Measurements from ENCODE around the gene MAPRE2. TPM values are rescaled to one million over a fixed set of nuclear protein-coding genes. Genes with fewer than 3 reads are reported as not detected.

MAPRE2 gene
- total and polyA plus RNA-seq, 4 donors = 12.5 to 57.8 (median 19.8) TPM

DNA sequence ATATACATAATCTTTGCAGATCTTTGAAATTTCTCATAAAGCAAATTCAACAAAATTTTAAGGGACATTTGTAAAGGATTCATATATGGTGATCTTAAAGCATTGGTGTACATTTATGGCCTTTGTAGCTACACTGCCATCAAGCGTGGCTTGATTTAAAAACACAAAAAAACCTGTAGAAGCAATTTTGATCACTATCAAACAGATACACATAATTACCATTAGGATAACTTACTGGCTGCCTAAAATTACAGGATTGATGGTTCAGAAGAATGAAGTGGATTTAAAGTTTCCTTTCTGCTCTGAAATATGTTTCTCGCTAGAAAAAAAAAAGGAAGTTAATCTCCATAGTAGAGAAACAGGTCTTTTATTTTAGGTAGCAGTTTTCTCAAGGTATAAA, 31.4 kb downstream of the MAPRE2 start:
- Histone ChIP-seq H3K4me1 (ENCODE audit: control insufficient read depth in 5 of 5, insufficient read depth in 5 of 5, low read length in 5 of 5) (peaks cover 0 to 33% (median 4%) of the 10 kb centered on the region in 5 donors), H3K9ac (ENCODE audit: insufficient read depth in 1 of 2, low read length in 2 of 2) (no peak overlapping the region), H3K9me3 (ENCODE audit: control insufficient read depth in 4 of 4, insufficient read depth in 3 of 4, low read length in 3 of 4) (no peaks in the 10 kb centered on the region), H3K27me3 (ENCODE audit: control insufficient read depth in 3 of 3, insufficient read depth in 3 of 3, low read length in 2 of 3) (no peaks in the 10 kb centered on the region), H3K4me3 (no peak overlapping the region), H3K27ac (ENCODE audit: low read depth in 1 of 2, low read length in 1 of 2) (peak overlapping the region in 1 of 2 donors; percentile 45), H3K36me3 (ENCODE audit: control insufficient read depth in 4 of 4, insufficient read depth in 4 of 4, low read length in 4 of 4) (peaks cover 3 to 7% (median 4%) of the 10 kb centered on the region in 4 donors)
- DNase-seq = no peak
- no peak for ATAC-seq (ENCODE audit: insufficient read depth, low FRiP score)
- WGBS, 2 donors = 43 to 80% methylated on average over 2 of the region's 2 CpGs
- TF ChIP-seq, protein P1, sequence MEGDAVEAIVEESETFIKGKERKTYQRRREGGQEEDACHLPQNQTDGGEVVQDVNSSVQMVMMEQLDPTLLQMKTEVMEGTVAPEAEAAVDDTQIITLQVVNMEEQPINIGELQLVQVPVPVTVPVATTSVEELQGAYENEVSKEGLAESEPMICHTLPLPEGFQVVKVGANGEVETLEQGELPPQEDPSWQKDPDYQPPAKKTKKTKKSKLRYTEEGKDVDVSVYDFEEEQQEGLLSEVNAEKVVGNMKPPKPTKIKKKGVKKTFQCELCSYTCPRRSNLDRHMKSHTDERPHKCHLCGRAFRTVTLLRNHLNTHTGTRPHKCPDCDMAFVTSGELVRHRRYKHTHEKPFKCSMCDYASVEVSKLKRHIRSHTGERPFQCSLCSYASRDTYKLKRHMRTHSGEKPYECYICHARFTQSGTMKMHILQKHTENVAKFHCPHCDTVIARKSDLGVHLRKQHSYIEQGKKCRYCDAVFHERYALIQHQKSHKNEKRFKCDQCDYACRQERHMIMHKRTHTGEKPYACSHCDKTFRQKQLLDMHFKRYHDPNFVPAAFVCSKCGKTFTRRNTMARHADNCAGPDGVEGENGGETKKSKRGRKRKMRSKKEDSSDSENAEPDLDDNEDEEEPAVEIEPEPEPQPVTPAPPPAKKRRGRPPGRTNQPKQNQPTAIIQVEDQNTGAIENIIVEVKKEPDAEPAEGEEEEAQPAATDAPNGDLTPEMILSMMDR (IDR thresholded peaks at IDR 0.05; ENCODE audit: control extremely low read depth, extremely low read depth) = no peak

DNA sequence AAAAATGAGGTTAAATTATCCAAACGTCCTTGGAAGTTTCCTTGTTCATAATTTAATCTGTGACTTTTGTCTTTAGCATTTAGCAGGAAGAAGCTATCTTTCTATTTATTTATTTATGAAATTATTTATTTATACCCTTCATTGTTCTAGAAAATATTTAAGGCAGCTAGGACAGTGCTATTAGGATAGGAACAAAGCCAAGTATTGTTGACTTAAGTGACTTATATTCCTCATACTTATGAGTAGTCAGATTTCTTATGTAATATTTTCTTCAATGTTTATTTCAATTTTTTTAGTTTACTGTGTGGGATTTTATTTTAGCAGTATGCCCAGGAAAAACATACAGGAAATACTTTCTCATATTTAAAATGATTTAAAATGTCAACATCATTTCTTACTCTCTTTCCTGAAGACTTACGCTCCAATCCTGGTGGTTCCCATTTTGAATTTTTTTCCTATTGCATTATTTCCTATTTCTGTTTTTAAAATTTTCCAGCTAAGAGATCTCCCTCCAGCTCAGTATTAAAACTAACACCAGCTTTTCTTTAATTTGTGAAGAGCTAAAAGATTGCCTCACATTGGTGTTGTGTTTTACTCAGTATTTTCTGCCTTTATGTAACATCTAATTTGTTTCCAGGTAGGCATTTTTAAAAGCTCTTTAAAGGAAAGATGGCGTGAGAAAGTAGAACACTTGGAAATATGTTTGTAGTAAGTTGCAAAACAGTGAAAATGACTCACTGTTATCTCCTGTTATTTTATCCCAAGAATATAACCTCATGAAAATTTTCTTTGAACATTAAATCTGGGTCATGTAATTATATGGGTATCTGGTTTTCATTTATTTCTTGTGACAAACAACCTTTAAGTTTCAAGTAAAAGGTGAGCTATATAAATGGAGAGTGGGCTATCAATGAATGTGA, 32.2 kb downstream of the MAPRE2 start:
- Histone ChIP-seq H3K9me3 (ENCODE audit: control insufficient read depth in 4 of 4, insufficient read depth in 3 of 4, low read length in 3 of 4) (no peaks in the 10 kb centered on the region), H3K9ac (ENCODE audit: insufficient read depth in 1 of 2, low read length in 2 of 2) (no peak overlapping the region), H3K4me1 (ENCODE audit: control insufficient read depth in 5 of 5, insufficient read depth in 5 of 5, low read length in 5 of 5) (peaks cover 0 to 32% (median 4%) of the 10 kb centered on the region in 5 donors), H3K27me3 (ENCODE audit: control insufficient read depth in 3 of 3, insufficient read depth in 3 of 3, low read length in 2 of 3) (no peaks in the 10 kb centered on the region), H3K4me3 (no peak overlapping the region), H3K27ac (ENCODE audit: low read depth in 1 of 2, low read length in 1 of 2) (peak overlapping the region in 1 of 2 donors; percentile 45), H3K36me3 (ENCODE audit: control insufficient read depth in 4 of 4, insufficient read depth in 4 of 4, low read length in 4 of 4) (peaks cover 3 to 7% (median 4%) of the 10 kb centered on the region in 4 donors)
- DNase-seq (no peak), ATAC-seq (ENCODE audit: insufficient read depth, low FRiP score) (no peak)
- WGBS, 2 donors = 35 to 44% methylated on average over 3 of the region's 3 CpGs
- TF ChIP-seq, protein P1 (IDR thresholded peaks at IDR 0.05; ENCODE audit: control extremely low read depth, extremely low read depth) = no peak

DNA sequence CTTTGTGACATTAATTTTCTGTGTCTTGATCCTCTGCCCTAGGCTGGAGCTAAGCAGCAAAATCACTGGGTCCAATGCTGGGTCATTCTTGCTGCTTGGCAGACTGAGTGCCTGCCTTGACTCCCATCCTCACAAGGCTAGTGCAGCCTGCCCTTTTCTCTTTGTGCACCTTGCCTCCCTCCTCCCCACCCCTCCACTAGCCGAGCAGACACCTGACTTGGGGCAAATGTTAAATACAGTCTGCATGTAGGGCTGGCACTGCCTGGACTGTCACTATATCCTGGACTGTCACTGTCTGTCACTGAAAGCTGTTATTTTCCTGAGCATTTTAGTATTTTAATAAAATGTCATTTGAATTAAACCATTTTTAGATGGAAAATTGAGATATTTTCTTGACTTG, 33.4 kb downstream of the MAPRE2 start:
- Histone ChIP-seq H3K9me3 (ENCODE audit: control insufficient read depth in 4 of 4, insufficient read depth in 3 of 4, low read length in 3 of 4) (no peaks in the 10 kb centered on the region), H3K27ac (ENCODE audit: low read depth in 1 of 2, low read length in 1 of 2) (peak overlapping the region; percentile 40 to 90), H3K36me3 (ENCODE audit: control insufficient read depth in 4 of 4, insufficient read depth in 4 of 4, low read length in 4 of 4) (peaks cover 3 to 7% (median 4%) of the 10 kb centered on the region in 4 donors), H3K9ac (ENCODE audit: insufficient read depth in 1 of 2, low read length in 2 of 2) (no peak overlapping the region), H3K4me1 (ENCODE audit: control insufficient read depth in 5 of 5, insufficient read depth in 5 of 5, low read length in 5 of 5) (peaks cover 0 to 35% (median 4%) of the 10 kb centered on the region in 5 donors), H3K4me3 (no peak overlapping the region), H3K27me3 (ENCODE audit: control insufficient read depth in 3 of 3, insufficient read depth in 3 of 3, low read length in 2 of 3) (no peaks in the 10 kb centered on the region)
- TF ChIP-seq, protein P1 (IDR thresholded peaks at IDR 0.05; ENCODE audit: control extremely low read depth, extremely low read depth) = no peak
- no peak for ATAC-seq (ENCODE audit: insufficient read depth, low FRiP score)
- no peak for DNase-seq
- 86 to 88% methylated on average over 1 of the region's 1 CpG for WGBS, 2 donors
